ENCODE measurements around the gene VSTM5. TPM values are rescaled to one million over a fixed set of nuclear protein-coding genes. Genes with fewer than 3 reads are reported as not detected.
"Not testable (repeated sequence)": the region's sequence is repeated elsewhere in the genome, so short reads cannot be mapped to it uniquely, and the experiment has no call there.

The VSTM5 gene
- total and polyA plus RNA-seq, 2 donors from 2014 or later: 0.41 to 1.8 TPM

GRCh38 chr11:93887111-93887510 is 36.7 kb upstream of the VSTM5 start:
- Histone ChIP-seq H3K4me1 (ENCODE audit: control insufficient read depth in 2 of 3, insufficient read depth in 2 of 3, low read depth in 1 of 3, low read length in 3 of 3) (peaks cover 0 to 3% (median 0%) of the 10 kb centered on the region in 3 donors), H3K27ac (ENCODE audit: low read depth in 2 of 2, low read length in 2 of 2) (no peak overlapping the region), H3K9me3 (ENCODE audit: control insufficient read depth in 2 of 3, insufficient read depth in 1 of 3, low read length in 3 of 3) (peaks cover 0 to 7% (median 2%) of the 10 kb centered on the region in 3 donors), H3K4me3 (ENCODE audit: low read length in 3 of 3) (no peak overlapping the region), H3K36me3 (ENCODE audit: control insufficient read depth in 2 of 3, insufficient read depth in 3 of 3, low read length in 3 of 3) (no peaks in the 10 kb centered on the region), H3K27me3 (ENCODE audit: control insufficient read depth, insufficient read depth, low read length) (no peaks in the 10 kb centered on the region), H3K9ac (ENCODE audit: low read length in 3 of 3) (no peak overlapping the region)
- intact Hi-C loops (cut with DNase I): no loop called here
- no peak for FAIRE-seq
- no peak for TF ChIP-seq CTCF (IDR thresholded peaks at IDR 0.05; ENCODE audit: borderline replicate concordance, extremely low read depth, insufficient read depth)
- DNase-seq: peak in 2 of 5 donors; percentile 18 to 22

DNA sequence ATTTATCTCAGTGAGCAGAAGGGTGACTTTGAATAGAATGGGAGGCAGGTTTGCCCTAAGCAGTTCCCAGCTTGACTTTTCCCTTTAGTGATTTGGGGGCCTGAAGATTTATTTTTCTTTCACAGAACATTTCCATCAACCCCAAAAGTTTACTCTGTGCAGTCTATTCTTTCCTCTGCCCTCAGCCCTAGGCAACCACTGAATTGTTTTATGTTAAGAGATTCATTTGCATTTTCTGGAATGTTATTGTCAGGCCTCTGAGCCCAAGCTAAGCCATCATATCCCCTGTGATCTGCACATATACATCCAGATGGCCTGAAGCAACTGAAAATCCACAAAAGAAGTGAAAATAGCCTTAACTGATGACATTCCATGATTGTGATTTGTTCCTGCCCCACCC is 28.7 kb upstream of the VSTM5 start:
- H3K27ac ChIP-seq (ENCODE audit: low read depth in 2 of 2, low read length in 2 of 2); H3K4me1 ChIP-seq (ENCODE audit: control insufficient read depth in 2 of 3, insufficient read depth in 2 of 3, low read depth in 1 of 3, low read length in 3 of 3); H3K9ac ChIP-seq (ENCODE audit: low read length in 3 of 3); FAIRE-seq; intact Hi-C loops (cut with DNase I); DNase-seq; H3K27me3 ChIP-seq (ENCODE audit: control insufficient read depth, insufficient read depth, low read length); H3K36me3 ChIP-seq (ENCODE audit: control insufficient read depth in 2 of 3, insufficient read depth in 3 of 3, low read length in 3 of 3); H3K9me3 ChIP-seq (ENCODE audit: control insufficient read depth in 2 of 3, insufficient read depth in 1 of 3, low read length in 3 of 3); H3K4me3 ChIP-seq (ENCODE audit: low read length in 3 of 3): not testable (repeated sequence)

DNA sequence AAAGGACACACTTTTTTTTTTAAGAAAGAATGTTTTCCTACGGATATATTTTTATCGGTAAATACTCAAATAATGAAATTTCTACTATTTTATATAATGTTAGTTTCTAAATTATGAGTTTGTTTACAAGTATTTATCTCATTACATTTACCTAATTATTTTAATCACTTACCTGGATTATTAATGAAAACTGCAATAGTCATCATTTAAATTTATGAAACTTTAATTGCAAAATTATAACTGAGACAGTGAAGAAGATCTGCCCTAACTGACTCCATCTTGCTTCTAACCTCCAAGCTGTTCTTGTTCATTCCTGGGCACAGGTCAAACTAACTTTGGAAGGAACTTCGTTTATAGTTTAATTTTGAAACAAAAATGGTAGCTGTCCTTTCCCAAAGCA is 25.2 kb upstream of the VSTM5 start:
- H3K9me3 ChIP-seq (ENCODE audit: control insufficient read depth in 2 of 3, insufficient read depth in 1 of 3, low read length in 3 of 3): no peaks in the 10 kb centered on the region
- no peak overlapping the region for H3K27ac ChIP-seq (ENCODE audit: low read depth in 2 of 2, low read length in 2 of 2)
- no peak for TF ChIP-seq CTCF (IDR thresholded peaks at IDR 0.05; ENCODE audit: borderline replicate concordance, extremely low read depth, insufficient read depth)
- intact Hi-C loops (cut with DNase I): no loop called here
- H3K36me3 ChIP-seq (ENCODE audit: control insufficient read depth in 2 of 3, insufficient read depth in 3 of 3, low read length in 3 of 3): no peaks in the 10 kb centered on the region
- H3K4me1 ChIP-seq (ENCODE audit: control insufficient read depth in 2 of 3, insufficient read depth in 2 of 3, low read depth in 1 of 3, low read length in 3 of 3): no peaks in the 10 kb centered on the region
- no peak overlapping the region for H3K9ac ChIP-seq (ENCODE audit: low read length in 3 of 3)
- H3K27me3 ChIP-seq (ENCODE audit: control insufficient read depth, insufficient read depth, low read length): no peaks in the 10 kb centered on the region
- FAIRE-seq: peak; percentile 25
- H3K4me3 ChIP-seq (ENCODE audit: low read length in 3 of 3): no peak overlapping the region
- no peak for DNase-seq

GRCh38 chr11:93871526-93871925 is 21.1 kb upstream of the VSTM5 start:
- no peak overlapping the region for H3K27ac ChIP-seq (ENCODE audit: low read depth in 2 of 2, low read length in 2 of 2)
- H3K27me3 ChIP-seq (ENCODE audit: control insufficient read depth, insufficient read depth, low read length): no peaks in the 10 kb centered on the region
- FAIRE-seq: no peak
- H3K9me3 ChIP-seq (ENCODE audit: control insufficient read depth in 2 of 3, insufficient read depth in 1 of 3, low read length in 3 of 3): no peaks in the 10 kb centered on the region
- no peaks in the 10 kb centered on the region for H3K4me1 ChIP-seq (ENCODE audit: control insufficient read depth in 2 of 3, insufficient read depth in 2 of 3, low read depth in 1 of 3, low read length in 3 of 3)
- no peaks in the 10 kb centered on the region for H3K36me3 ChIP-seq (ENCODE audit: control insufficient read depth in 2 of 3, insufficient read depth in 3 of 3, low read length in 3 of 3)
- intact Hi-C loops (cut with DNase I): no loop called here
- TF ChIP-seq CTCF (IDR thresholded peaks at IDR 0.05; ENCODE audit: borderline replicate concordance, extremely low read depth, insufficient read depth): no peak
- H3K4me3 ChIP-seq (ENCODE audit: low read length in 3 of 3): no peak overlapping the region
- no peak for DNase-seq
- no peak overlapping the region for H3K9ac ChIP-seq (ENCODE audit: low read length in 3 of 3)

Data from kidney (tissue), 14 donors.